HepG2 (cell line): ENCODE measurements around the gene ACAD11.

ENCODE experiments used
- JUND ChIP-seq: sonication (generic); formaldehyde crosslinking; IDR thresholded peaks from 2 replicates; pipeline ENCODE4 v1.8.0; 2022; ENCODE audit warnings: mild to moderate bottlenecking, missing genetic modification reagents
- MED1 ChIP-seq: sonication (generic); formaldehyde crosslinking; IDR thresholded peaks from 2 replicates; pipeline ENCODE4 v1.4.0; 2020; ENCODE audit warnings: missing genetic modification reagents
- POLR2A ChIP-seq, 2 experiments: IDR thresholded peaks; 2 replicates each; pipeline ENCODE4 v1.6.1; 2011; ENCODE audit warnings: low read depth in 2 of 2, low read length in 2 of 2, mild to moderate bottlenecking in 1 of 2, moderate library complexity in 1 of 2; ENCODE audit not compliant: insufficient read depth in 1 of 2
- ZSCAN21 ChIP-seq: sonication (generic); formaldehyde crosslinking; IDR thresholded peaks from 2 replicates; pipeline ENCODE4 v1.8.0; 2022; ENCODE audit warnings: mild to moderate bottlenecking, missing genetic modification reagents, moderate library complexity, borderline replicate concordance
- ZSCAN29 ChIP-seq: sonication (generic); formaldehyde crosslinking; conservative IDR thresholded peaks from 2 replicates; pipeline ENCODE4 v1.4.0; 2020; ENCODE audit warnings: mild to moderate bottlenecking, missing genetic modification reagents
- TF ChIP-seq, protein P1 (sequence below): sonication (generic); formaldehyde crosslinking; IDR thresholded peaks from 2 replicates; pipeline ENCODE4 v1.5.0; 2020; ENCODE audit warnings: mild to moderate bottlenecking, missing genetic modification reagents, moderate library complexity

DNA sequence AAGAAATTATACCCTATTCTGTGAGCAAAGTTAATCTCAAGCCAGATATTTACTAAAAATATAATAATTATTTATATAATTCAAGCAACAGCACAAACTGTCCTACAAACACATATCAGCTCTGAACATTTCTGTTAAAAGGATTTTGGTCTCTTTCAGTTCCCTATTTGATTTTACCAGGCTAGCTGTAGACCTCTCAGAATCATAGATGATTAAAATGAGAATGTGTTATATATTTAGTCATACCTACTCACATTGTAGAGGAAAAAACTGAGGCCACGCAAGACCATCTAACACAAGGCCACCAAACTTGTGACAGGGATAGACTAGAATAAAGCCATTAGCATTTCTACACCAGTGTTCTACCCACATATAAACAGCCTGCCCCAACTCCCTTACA is 34.0 kb downstream of the ACAD11 start:
- TF ChIP-seq ZSCAN29 (CRISPR knock-in tag): no peak
- TF ChIP-seq POLR2A (IDR thresholded peaks at IDR 0.05; ENCODE audit: insufficient read depth in 1 of 2, low read depth in 2 of 2, low read length in 2 of 2): no peak
- TF ChIP-seq, protein P1, sequence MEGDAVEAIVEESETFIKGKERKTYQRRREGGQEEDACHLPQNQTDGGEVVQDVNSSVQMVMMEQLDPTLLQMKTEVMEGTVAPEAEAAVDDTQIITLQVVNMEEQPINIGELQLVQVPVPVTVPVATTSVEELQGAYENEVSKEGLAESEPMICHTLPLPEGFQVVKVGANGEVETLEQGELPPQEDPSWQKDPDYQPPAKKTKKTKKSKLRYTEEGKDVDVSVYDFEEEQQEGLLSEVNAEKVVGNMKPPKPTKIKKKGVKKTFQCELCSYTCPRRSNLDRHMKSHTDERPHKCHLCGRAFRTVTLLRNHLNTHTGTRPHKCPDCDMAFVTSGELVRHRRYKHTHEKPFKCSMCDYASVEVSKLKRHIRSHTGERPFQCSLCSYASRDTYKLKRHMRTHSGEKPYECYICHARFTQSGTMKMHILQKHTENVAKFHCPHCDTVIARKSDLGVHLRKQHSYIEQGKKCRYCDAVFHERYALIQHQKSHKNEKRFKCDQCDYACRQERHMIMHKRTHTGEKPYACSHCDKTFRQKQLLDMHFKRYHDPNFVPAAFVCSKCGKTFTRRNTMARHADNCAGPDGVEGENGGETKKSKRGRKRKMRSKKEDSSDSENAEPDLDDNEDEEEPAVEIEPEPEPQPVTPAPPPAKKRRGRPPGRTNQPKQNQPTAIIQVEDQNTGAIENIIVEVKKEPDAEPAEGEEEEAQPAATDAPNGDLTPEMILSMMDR (CRISPR knock-in tag): no peak
- TF ChIP-seq ZSCAN21 (CRISPR knock-in tag): no peak
- no peak for TF ChIP-seq JUND (CRISPR knock-in tag)
- no peak for TF ChIP-seq MED1 (CRISPR knock-in tag)
